PFSK-1 (cell line): ENCODE data around the gene CDHR5.
A peak's percentile ranks its signal among the peaks of the same experiment; 100 is the strongest.

Experiments used
- FOXP2 ChIP-seq: optimal IDR thresholded peaks from 2 replicates; pipeline ENCODE3; 2011; ENCODE audit warnings: borderline replicate concordance, control low read depth, inconsistent platforms; ENCODE audit not compliant: insufficient read depth; ENCODE audit errors: extremely low read length, extremely low read depth
- POLR2AphosphoS5 ChIP-seq: IDR thresholded peaks from 2 replicates; pipeline ENCODE4 v1.6.1; 2012; ENCODE audit warnings: low read depth, mild to moderate bottlenecking, control low read depth, low read length, moderate library complexity
- SIN3A ChIP-seq: IDR thresholded peaks from 2 replicates; pipeline ENCODE4 v1.6.1; 2012; ENCODE audit warnings: mild to moderate bottlenecking, low read length, moderate library complexity, borderline replicate concordance; ENCODE audit not compliant: insufficient read depth
- TAF1 ChIP-seq: IDR thresholded peaks from 2 replicates; pipeline ENCODE4 v1.6.1; 2012; ENCODE audit warnings: low read length, control low read depth, borderline replicate concordance; ENCODE audit not compliant: insufficient read depth
- TF ChIP-seq, protein P1 (sequence below), 2 experiments: IDR thresholded peaks; 2 replicates each; pipeline versions ENCODE4 v1.6.1 to v1.8.0; 2011 to 2012; ENCODE audit warnings: low read depth in 2 of 2, low read length in 2 of 2, control low read depth in 1 of 2, inconsistent platforms in 1 of 2, mild to moderate bottlenecking in 1 of 2, moderate library complexity in 1 of 2; ENCODE audit not compliant: insufficient read depth in 1 of 2

CDHR5 gene

GRCh38 chr11:617199-617911 is 7.4 kb downstream of the CDHR5 start:
- TF ChIP-seq, protein P1, sequence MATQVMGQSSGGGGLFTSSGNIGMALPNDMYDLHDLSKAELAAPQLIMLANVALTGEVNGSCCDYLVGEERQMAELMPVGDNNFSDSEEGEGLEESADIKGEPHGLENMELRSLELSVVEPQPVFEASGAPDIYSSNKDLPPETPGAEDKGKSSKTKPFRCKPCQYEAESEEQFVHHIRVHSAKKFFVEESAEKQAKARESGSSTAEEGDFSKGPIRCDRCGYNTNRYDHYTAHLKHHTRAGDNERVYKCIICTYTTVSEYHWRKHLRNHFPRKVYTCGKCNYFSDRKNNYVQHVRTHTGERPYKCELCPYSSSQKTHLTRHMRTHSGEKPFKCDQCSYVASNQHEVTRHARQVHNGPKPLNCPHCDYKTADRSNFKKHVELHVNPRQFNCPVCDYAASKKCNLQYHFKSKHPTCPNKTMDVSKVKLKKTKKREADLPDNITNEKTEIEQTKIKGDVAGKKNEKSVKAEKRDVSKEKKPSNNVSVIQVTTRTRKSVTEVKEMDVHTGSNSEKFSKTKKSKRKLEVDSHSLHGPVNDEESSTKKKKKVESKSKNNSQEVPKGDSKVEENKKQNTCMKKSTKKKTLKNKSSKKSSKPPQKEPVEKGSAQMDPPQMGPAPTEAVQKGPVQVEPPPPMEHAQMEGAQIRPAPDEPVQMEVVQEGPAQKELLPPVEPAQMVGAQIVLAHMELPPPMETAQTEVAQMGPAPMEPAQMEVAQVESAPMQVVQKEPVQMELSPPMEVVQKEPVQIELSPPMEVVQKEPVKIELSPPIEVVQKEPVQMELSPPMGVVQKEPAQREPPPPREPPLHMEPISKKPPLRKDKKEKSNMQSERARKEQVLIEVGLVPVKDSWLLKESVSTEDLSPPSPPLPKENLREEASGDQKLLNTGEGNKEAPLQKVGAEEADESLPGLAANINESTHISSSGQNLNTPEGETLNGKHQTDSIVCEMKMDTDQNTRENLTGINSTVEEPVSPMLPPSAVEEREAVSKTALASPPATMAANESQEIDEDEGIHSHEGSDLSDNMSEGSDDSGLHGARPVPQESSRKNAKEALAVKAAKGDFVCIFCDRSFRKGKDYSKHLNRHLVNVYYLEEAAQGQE (IDR thresholded peaks at IDR 0.05; ENCODE audit: insufficient read depth in 1 of 2, low read depth in 2 of 2, low read length in 2 of 2), result no peak
- no peak for TF ChIP-seq SIN3A
- TF ChIP-seq POLR2AphosphoS5, result no peak
- TF ChIP-seq FOXP2, result no peak
- TF ChIP-seq TAF1, result no peak

DNA sequence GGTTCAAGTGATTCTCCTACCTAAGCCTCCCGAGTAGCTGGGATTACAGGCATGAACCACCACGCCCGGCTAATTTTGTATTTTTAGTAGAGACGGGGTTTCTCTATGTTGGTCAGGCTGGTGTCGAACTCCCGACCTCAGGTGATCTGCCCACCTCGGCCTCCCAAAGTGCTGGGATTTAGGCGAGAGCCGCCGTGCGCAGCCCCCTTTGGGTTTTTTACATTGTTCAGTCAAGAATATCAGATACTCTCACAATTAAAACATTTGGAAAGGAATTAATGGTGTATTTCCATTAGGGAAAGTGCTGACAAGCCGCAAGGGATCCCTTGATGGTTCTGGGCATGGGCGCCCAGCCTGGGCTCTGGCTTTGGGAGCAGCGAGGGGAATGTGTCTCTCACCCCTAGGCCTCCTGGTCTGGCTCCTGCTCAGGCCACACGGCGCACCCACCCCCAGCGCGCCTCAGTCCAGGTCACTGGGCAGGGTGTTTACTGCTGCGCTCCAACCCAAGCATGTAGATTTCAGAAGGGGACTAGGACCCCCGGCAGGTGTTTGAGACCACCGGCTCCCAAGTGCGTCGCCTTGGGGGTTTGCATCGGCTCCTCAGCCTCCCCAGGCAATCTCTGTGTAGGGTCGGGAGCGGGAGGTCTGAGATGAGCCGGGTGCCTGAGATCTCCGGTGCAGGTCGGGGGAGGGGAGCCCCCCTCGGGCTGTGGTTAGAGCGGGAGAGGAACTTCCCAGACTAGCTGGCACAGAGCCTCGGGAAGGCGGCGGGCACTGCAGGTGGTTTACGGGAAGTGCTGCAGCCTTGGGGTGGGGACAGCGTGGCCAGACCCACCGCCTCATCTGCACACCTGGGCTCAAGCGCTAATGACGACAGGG is 8.2 kb downstream of the CDHR5 start:
- TF ChIP-seq POLR2AphosphoS5 (no peak), SIN3A (no peak), TAF1 (peak; percentile 2; the same call in 1 of the 2 replicates)

- TF ChIP-seq POLR2AphosphoS5, result peak; percentile 99
- no peak for TF ChIP-seq SIN3A
- TF ChIP-seq TAF1, result peak; percentile 52; the same call in 1 of the 2 replicates
Observed at GRCh38 chr11:615504-616319, 9.0 kb downstream of the CDHR5 start, which contains the start of gene IRF7. Gene IRF7, minus strand, starts transcription at chr11:615950. Its CDS starts 586 bp downstream, at chr11:615364.

- TF ChIP-seq FOXP2, result no peak
- TF ChIP-seq, protein P1 (IDR thresholded peaks at IDR 0.05; ENCODE audit: insufficient read depth in 1 of 2, low read depth in 2 of 2, low read length in 2 of 2), result no peak
- TF ChIP-seq SIN3A, result no peak
- TF ChIP-seq TAF1, result no peak
- TF ChIP-seq POLR2AphosphoS5, result no peak
Observed at GRCh38 chr11:614623-615503, 9.9 kb downstream of the CDHR5 start.

DNA sequence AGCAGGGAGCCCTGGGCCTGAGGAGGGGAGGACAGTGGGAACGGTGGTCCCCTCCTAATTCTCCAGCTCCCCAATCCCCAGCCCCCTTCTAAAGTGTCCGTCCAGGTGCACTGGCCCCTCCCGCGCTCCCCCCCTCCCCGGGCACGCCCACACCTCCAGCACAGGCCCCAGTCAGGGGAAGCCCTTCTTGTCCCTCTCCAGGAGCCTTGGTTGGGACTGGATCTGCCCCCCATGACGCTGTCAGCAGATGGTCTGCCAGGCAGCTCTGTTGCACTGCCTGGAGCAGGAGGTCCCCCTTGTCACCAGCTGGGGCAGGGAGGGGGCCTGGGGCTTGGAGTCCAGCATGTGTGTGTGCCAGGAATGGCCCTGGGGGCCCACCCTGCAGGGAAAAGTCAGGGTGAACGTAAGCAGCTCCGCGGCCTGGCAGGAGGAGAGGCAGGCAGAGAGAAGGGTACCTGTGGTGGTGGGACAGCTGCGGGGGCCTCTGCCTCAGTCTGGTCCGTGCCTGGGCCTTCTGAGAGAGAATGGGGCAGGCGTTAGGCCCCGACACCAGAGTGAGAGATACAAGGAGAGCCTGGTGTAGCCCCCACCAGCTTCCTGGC is 10.6 kb downstream of the CDHR5 start:
- TF ChIP-seq, protein P1 (IDR thresholded peaks at IDR 0.05; ENCODE audit: insufficient read depth in 1 of 2, low read depth in 2 of 2, low read length in 2 of 2), result no peak
- TF ChIP-seq SIN3A (no peak), POLR2AphosphoS5 (no peak), FOXP2 (no peak), TAF1 (no peak)
